ENCODE data around the gene CAPN15.

- no peak for TF ChIP-seq CTCF (conservative IDR thresholded peaks at IDR 0.05; ENCODE audit: low read depth, low read length)
- TF ChIP-seq EZH2 (IDR thresholded peaks at IDR 0.05; ENCODE audit: low read length, unreplicated experiment), result no peak
Observed at GRCh38 chr16:502179-502943, 25.2 kb upstream of the CAPN15 start.

All from PC-3 (cell line).